ENCODE results near the gene OLFM2.

- TF ChIP-seq, protein P1, sequence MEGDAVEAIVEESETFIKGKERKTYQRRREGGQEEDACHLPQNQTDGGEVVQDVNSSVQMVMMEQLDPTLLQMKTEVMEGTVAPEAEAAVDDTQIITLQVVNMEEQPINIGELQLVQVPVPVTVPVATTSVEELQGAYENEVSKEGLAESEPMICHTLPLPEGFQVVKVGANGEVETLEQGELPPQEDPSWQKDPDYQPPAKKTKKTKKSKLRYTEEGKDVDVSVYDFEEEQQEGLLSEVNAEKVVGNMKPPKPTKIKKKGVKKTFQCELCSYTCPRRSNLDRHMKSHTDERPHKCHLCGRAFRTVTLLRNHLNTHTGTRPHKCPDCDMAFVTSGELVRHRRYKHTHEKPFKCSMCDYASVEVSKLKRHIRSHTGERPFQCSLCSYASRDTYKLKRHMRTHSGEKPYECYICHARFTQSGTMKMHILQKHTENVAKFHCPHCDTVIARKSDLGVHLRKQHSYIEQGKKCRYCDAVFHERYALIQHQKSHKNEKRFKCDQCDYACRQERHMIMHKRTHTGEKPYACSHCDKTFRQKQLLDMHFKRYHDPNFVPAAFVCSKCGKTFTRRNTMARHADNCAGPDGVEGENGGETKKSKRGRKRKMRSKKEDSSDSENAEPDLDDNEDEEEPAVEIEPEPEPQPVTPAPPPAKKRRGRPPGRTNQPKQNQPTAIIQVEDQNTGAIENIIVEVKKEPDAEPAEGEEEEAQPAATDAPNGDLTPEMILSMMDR (IDR thresholded peaks at IDR 0.05), result no peak
- no peak for TF ChIP-seq POLR2A (IDR thresholded peaks at IDR 0.05)
Observed at GRCh38 chr19:9947441-9947840, 11.1 kb upstream of the OLFM2 start.
